BE2C (cell line): ENCODE results near the gene NEGR1.

Experiments
- DNase-seq: peaks from one replicate; pipeline ENCODE4 v3.0.0-alpha.2; 2020
- H3K27me3 ChIP-seq: fragments of 250-450 bp; sonication (Bioruptor Pico); 2 replicates; pipeline ENCODE4 v1.5.1; 2020; ENCODE audit warnings: mild to moderate bottlenecking
- H3K36me3 ChIP-seq: fragments of 250-450 bp; sonication (Bioruptor Pico); 2 replicates; pipeline ENCODE4 v1.5.1; 2020; ENCODE audit warnings: mild to moderate bottlenecking
- H3K4me1 ChIP-seq: fragments of 250-450 bp; sonication (Bioruptor Pico); 2 replicates; pipeline ENCODE4 v1.5.1; 2020
- H3K4me3 ChIP-seq: 2 replicates; pipeline ENCODE4 v1.5.1; 2011; ENCODE audit warnings: low read depth, low read length
- H3K9me3 ChIP-seq: fragments of 250-450 bp; sonication (Bioruptor Pico); 2 replicates; pipeline ENCODE4 v1.5.1; 2020
- TF ChIP-seq, protein P1 (sequence below): IDR thresholded peaks from 2 replicates; pipeline ENCODE4 v1.5.1; 2012; ENCODE audit warnings: mild to moderate bottlenecking, low read depth, low read length

NEGR1 gene

DNA sequence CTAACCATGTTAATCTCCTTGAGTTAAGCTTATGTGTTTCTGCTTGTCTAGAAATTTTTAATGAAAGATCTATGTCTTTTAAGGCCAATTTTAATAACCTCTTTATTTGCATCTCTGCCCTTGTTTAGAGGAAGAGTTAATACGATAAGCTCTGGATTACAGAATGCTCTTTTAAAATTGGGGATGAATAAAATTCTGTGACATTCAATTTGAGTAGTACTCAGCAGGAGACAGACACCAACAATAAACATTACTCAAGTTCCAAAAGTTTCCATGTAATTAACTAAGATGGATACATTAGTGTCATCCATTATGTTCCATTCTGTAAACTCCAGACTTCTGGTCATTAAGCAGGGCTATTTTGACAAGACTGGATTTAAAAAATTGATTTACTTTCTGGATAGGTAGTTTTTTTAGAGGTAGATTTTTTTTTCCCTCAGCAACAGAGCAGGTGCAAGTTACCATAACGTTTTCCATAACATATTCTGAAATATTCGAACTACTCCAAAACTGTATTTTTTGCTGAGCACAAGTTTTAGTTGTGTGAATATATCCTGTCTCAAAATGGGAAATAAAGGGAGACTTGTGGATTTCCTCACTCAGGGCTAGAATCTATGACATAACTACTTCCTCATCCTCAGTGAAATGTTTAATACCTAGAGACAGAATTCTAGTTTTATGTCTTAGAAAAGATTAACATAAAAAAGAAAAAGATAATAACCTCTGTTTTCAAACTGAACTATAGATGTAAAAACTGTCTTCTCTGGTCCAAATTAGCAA is 221.7 kb downstream of the NEGR1 start:
- TF ChIP-seq, protein P1, sequence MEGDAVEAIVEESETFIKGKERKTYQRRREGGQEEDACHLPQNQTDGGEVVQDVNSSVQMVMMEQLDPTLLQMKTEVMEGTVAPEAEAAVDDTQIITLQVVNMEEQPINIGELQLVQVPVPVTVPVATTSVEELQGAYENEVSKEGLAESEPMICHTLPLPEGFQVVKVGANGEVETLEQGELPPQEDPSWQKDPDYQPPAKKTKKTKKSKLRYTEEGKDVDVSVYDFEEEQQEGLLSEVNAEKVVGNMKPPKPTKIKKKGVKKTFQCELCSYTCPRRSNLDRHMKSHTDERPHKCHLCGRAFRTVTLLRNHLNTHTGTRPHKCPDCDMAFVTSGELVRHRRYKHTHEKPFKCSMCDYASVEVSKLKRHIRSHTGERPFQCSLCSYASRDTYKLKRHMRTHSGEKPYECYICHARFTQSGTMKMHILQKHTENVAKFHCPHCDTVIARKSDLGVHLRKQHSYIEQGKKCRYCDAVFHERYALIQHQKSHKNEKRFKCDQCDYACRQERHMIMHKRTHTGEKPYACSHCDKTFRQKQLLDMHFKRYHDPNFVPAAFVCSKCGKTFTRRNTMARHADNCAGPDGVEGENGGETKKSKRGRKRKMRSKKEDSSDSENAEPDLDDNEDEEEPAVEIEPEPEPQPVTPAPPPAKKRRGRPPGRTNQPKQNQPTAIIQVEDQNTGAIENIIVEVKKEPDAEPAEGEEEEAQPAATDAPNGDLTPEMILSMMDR = no peak
- DNase-seq = no peak
- Histone ChIP-seq H3K9me3 (no peaks in the 10 kb centered on the region), H3K4me1 (peaks cover 4% of the 10 kb centered on the region; the same call in 1 of the 2 replicates), H3K36me3 (no peaks in the 10 kb centered on the region), H3K27me3 (no peaks in the 10 kb centered on the region), H3K4me3 (no peak overlapping the region)

DNA sequence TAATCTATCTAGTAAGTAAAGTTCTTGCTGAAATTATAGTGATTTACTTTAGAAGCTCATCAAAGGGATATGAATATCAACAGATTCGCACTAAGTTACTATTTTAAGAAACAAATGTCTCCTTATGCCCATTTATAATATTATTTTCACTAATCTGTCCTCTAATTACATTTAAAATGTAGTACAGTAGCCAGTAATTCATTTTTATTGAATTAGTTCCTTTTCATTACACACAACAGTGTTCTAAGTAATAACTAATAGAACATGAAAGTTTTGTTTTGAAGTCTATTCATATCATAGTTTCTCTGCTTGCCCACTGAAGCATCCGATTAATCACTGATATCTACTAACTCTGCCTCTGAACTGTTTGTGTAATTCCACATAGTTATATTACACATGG is 225.8 kb downstream of the NEGR1 start:
- Histone ChIP-seq H3K4me3 (no peak overlapping the region), H3K9me3 (no peaks in the 10 kb centered on the region), H3K27me3 (no peaks in the 10 kb centered on the region), H3K4me1 (peaks cover 4% of the 10 kb centered on the region; the same call in 1 of the 2 replicates), H3K36me3 (no peaks in the 10 kb centered on the region)
- TF ChIP-seq, protein P1 = no peak
- no peak for DNase-seq

DNA sequence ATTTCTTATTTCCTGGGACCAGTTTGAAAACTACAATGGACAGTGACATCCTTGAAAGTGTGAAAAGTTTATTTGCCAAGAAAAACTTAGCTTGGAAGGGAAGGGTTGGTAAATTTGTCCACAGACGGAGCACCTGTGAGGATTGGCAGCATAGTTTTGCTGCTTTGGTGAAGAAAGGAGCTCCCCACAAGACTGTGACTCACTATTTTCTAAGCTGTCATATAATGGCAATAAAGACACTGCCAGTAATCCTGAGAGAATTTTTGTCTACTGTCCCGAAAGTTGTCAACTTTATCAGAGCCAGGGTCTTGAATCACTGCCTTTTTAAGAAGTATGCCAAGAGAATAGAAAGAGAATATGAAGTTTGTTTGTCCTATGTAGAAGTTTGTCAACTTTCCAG is 230.8 kb downstream of the NEGR1 start:
- no peak for DNase-seq
- TF ChIP-seq, protein P1 = no peak

DNA sequence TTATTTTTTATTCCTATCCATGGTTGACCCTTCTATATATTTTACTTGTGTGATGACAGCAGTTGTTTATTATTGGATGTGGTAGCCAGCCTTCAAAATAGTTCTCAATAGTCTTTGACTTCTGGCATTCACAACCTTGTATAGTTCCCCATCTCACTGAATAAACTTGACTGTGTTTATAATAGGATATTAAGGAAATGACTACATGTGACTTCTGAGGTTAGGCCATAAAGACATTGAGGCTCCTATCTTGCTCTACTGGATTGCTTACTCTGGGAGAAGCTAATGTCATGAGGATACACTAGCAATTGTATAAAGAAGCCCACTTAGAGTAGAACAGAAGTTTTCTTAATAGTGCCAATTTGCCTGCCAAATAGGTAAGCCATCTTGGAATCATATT is 231.8 kb downstream of the NEGR1 start:
- no peaks in the 10 kb centered on the region for H3K27me3 ChIP-seq

More for the DNA sequence above, 230.8 kb downstream of the NEGR1 start:
- Histone ChIP-seq H3K4me1 (no peaks in the 10 kb centered on the region; the same call in 1 of the 2 replicates), H3K9me3 (no peaks in the 10 kb centered on the region), H3K4me3 (no peak overlapping the region), H3K27me3 (no peaks in the 10 kb centered on the region), H3K36me3 (no peaks in the 10 kb centered on the region)

DNA sequence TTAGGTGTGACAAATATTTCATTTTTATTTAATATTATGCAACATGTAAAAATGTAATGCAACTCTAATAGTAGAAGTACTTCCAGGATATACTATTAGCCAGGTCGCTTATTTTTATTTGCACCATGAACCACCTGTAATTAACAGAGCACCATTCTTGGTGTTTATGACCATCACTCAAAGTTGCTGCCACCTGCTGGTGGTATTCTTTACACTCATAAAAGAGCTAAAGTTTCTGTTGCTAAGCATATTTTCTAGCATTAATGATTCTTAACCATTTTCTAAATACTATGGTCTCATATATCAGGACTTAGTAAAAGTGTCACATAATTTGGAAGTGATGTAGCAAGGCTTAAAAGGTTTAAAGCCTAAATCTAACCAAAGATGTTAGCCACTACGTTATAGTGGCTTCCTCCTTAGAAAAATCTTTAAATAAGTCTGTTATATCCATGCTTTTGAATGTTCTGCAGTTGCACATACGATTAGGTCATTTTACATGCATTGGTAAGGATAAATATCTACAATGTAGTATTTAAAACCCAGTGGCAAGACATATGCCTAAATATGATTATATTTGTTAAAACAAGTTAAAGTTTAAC is 244.5 kb downstream of the NEGR1 start:
- DNase-seq = peak; percentile 39
- Histone ChIP-seq H3K4me3 (no peak overlapping the region), H3K27me3 (no peaks in the 10 kb centered on the region), H3K9me3 (no peaks in the 10 kb centered on the region), H3K36me3 (no peaks in the 10 kb centered on the region), H3K4me1 (no peaks in the 10 kb centered on the region)
- TF ChIP-seq, protein P1 = peak; percentile 55

More for the DNA sequence above, 231.8 kb downstream of the NEGR1 start:
- Histone ChIP-seq H3K4me1 (no peaks in the 10 kb centered on the region), H3K36me3 (no peaks in the 10 kb centered on the region), H3K9me3 (no peaks in the 10 kb centered on the region), H3K4me3 (no peak overlapping the region)
- DNase-seq = no peak
- TF ChIP-seq, protein P1 = no peak

DNA sequence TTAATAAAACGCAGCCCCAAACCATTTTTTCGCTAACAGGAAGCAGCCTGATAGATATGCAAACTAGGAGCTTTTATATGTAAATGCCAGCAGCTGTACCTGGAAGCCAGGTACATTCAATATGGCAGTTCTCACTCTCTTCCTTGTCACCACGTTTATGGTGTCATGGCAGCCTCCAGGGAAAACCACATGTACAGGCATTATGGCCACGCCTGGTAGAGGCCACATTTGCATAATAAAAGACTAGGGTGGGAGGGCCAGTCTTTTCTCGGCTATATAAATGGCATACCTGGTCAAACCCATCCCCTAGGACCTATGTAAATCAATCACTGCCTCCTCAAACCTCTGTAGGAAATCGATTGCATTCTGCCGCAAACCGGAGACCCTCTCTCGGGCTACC is 247.5 kb downstream of the NEGR1 start:
- no peaks in the 10 kb centered on the region for H3K4me1 ChIP-seq

More for the DNA sequence above, 247.5 kb downstream of the NEGR1 start:
- TF ChIP-seq, protein P1 = no peak
- no peak for DNase-seq
- Histone ChIP-seq H3K9me3 (no peaks in the 10 kb centered on the region), H3K36me3 (no peaks in the 10 kb centered on the region), H3K4me3 (no peak overlapping the region), H3K27me3 (no peaks in the 10 kb centered on the region)
